ENCODE results near the gene MARCO.

GRCh38 chr2:119013671-119014070 lies 71.7 kb downstream of the MARCO start:
- TF ChIP-seq ATF3 (IDR thresholded peaks at IDR 0.05) (no peak), CTCF (IDR thresholded peaks at IDR 0.05 in 2 of 3, conservative IDR thresholded peaks at IDR 0.05 in 1 of 3; ENCODE audit: borderline replicate concordance in 1 of 3, insufficient read depth in 1 of 3, low read depth in 2 of 3, low read length in 2 of 3) (no peak), CEBPB (IDR thresholded peaks at IDR 0.05; ENCODE audit: low read depth) (no peak), YY1 (IDR thresholded peaks at IDR 0.05; ENCODE audit: extremely low read depth, insufficient replicate concordance, low read depth, low read length) (no peak), JUND (IDR thresholded peaks at IDR 0.05) (no peak), EZH2 (IDR thresholded peaks at IDR 0.05) (no peak), RAD21 (IDR thresholded peaks at IDR 0.05; ENCODE audit: low read depth) (no peak), MAX (IDR thresholded peaks at IDR 0.05) (no peak), EZH2phosphoT487 (IDR thresholded peaks at IDR 0.05; ENCODE audit: borderline replicate concordance) (no peak), POLR2A (IDR thresholded peaks at IDR 0.05; ENCODE audit: borderline replicate concordance, extremely low read depth, insufficient read depth, insufficient read length) (no peak), SP1 (IDR thresholded peaks at IDR 0.05; ENCODE audit: low read depth) (no peak)
- TF ChIP-seq, protein P1, sequence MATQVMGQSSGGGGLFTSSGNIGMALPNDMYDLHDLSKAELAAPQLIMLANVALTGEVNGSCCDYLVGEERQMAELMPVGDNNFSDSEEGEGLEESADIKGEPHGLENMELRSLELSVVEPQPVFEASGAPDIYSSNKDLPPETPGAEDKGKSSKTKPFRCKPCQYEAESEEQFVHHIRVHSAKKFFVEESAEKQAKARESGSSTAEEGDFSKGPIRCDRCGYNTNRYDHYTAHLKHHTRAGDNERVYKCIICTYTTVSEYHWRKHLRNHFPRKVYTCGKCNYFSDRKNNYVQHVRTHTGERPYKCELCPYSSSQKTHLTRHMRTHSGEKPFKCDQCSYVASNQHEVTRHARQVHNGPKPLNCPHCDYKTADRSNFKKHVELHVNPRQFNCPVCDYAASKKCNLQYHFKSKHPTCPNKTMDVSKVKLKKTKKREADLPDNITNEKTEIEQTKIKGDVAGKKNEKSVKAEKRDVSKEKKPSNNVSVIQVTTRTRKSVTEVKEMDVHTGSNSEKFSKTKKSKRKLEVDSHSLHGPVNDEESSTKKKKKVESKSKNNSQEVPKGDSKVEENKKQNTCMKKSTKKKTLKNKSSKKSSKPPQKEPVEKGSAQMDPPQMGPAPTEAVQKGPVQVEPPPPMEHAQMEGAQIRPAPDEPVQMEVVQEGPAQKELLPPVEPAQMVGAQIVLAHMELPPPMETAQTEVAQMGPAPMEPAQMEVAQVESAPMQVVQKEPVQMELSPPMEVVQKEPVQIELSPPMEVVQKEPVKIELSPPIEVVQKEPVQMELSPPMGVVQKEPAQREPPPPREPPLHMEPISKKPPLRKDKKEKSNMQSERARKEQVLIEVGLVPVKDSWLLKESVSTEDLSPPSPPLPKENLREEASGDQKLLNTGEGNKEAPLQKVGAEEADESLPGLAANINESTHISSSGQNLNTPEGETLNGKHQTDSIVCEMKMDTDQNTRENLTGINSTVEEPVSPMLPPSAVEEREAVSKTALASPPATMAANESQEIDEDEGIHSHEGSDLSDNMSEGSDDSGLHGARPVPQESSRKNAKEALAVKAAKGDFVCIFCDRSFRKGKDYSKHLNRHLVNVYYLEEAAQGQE (IDR thresholded peaks at IDR 0.05; ENCODE audit: low read depth): no peak

All from HCT116 (cell line).